Psoas muscle (tissue), 8 donors: ENCODE measurements around the gene DAO. TPM values are rescaled to one million over a fixed set of nuclear protein-coding genes. Genes with fewer than 3 reads are reported as not detected.

Experiments
- ATAC-seq, 4 donors: fragments of 200-7000 bp; cut with Tn5 transposase; one replicate each; pipeline ENCODE4 v1.9.1; 2020; ENCODE audit warnings: moderate library complexity in 3 of 4, mild to moderate bottlenecking in 2 of 4
- DNase-seq, 2 donors: peaks; one replicate each; pipeline ENCODE4 v3.0.0-alpha.2; 2020
- H3K27ac ChIP-seq: fragments of 200-600 bp; one replicate; pipeline ENCODE4 v1.8.0; 2022
- H3K27me3 ChIP-seq, 3 donors: fragments of 200-600 bp in 1 of 3; one replicate each; pipeline versions ENCODE4 v1.6.1 to v1.8.0; 2013 to 2022; ENCODE audit warnings: low read length in 2 of 3, mild to moderate bottlenecking in 2 of 3, moderate library complexity in 1 of 3; ENCODE audit not compliant: insufficient read depth in 3 of 3
- H3K36me3 ChIP-seq, 2 donors: fragments of 200-600 bp in 1 of 2; one replicate each; pipeline versions ENCODE4 v1.6.1 to v1.8.0; 2013 to 2022; ENCODE audit warnings: low read depth in 1 of 2, mild to moderate bottlenecking in 1 of 2, moderate library complexity in 1 of 2; ENCODE audit not compliant: insufficient read depth in 1 of 2
- H3K4me1 ChIP-seq: fragments of 200-600 bp; one replicate; pipeline ENCODE4 v1.8.0; 2022
- H3K4me3 ChIP-seq: fragments of 200-600 bp; one replicate; pipeline ENCODE4 v1.8.0; 2022; ENCODE audit warnings: mild to moderate bottlenecking
- H3K9me3 ChIP-seq: fragments of 200-600 bp; one replicate; pipeline ENCODE4 v1.8.0; 2022
- CTCF ChIP-seq: fragments of 200-600 bp; IDR thresholded peaks from one replicate; pipeline ENCODE4 v1.8.0; 2022; ENCODE audit warnings: antibody characterized with exemption
- WGBS, 3 donors: extraction: QIAGEN DNeasy Blood & Tissue Kit; methylation state at CpG; one replicate each; pipeline versions ENCODE4 v1.1.6 to v1.1.7; 2013; 5-methylcytosine and 5-hydroxymethylcytosine counted together
- intact Hi-C, 2 donors: fragments of 100-400 bp; cut with DNase I; formaldehyde crosslinking; loops; one replicate each; pipeline versions ENCODE4 v1.11.0 to v1.14.2; 2022
- polyA plus RNA-seq, 3 donors: library from polyadenylated mRNA; stranded (reverse); fragments of 200-250 nt; gene quantifications; one replicate each; pipeline ENCODE4 v1.2.3, GENCODE V29; 2013
- total RNA-seq, 4 donors: library from RNA; stranded (reverse); fragmentation: NEBNext Ultra II Directional in 2 of 4; extraction: Animal tissue kit (Norgen Biotek cat#: 25700) in 2 of 4; gene quantifications; one replicate each; pipeline versions ENCODE4 v1.2.1 to v1.2.4, GENCODE V29; 2021 to 2023
- donor health status: healthy with polysubstance abuse.
- donor health status: DM: no; HTN: no; CAD: no; lungs with moderate emphysema.
- donor health status: Bipolar disorder and iron deficiency.
- donor health status: healthy.
- donor health status: DM: yes; HTN: yes; CAD: no.
- donor health status: DM: no; HTN: no; CAD: no.
- donor health status: DM: no; HTN: no; CAD: no.
- donor health status: DM: yes; HTN: yes; CAD: no.

Gene DAO
- total and polyA plus RNA-seq, 7 donors, result not detected

GRCh38 chr12:108875280-108875679, 4.6 kb upstream of the DAO start:
- Histone ChIP-seq H3K4me1 (no peaks in the 10 kb centered on the region), H3K27me3 (no peaks in the 10 kb centered on the region), H3K27ac (no peak overlapping the region), H3K9me3 (no peaks in the 10 kb centered on the region), H3K36me3 (no peaks in the 10 kb centered on the region), H3K4me3 (no peak overlapping the region)
- intact Hi-C loops, result loop anchor here in 1 of 2 donors (5.0 kb wide), 1 partner anchor 72 kb away; no protein-coding TSS in a partner anchor
- ATAC-seq (no peak), DNase-seq (no peak)
- no peak for TF ChIP-seq CTCF
- WGBS, 3 donors, result 23 to 29% (median 26%) methylated on average over 1 of the region's 1 CpG

- H3K27ac ChIP-seq, result no peak overlapping the region
- DNase-seq (no peak), ATAC-seq (no peak)
- H3K4me1 ChIP-seq, result no peaks in the 10 kb centered on the region
- WGBS, 3 donors, result 77 to 82% (median 80%) methylated on average over 3 of the region's 3 CpGs
- H3K4me3 ChIP-seq, result no peak overlapping the region
- no peak for TF ChIP-seq CTCF
- H3K9me3 ChIP-seq, result no peaks in the 10 kb centered on the region
- no peaks in the 10 kb centered on the region for H3K27me3 ChIP-seq
- intact Hi-C loops, result loop anchor here in 1 of 2 donors (5.0 kb wide), 1 partner anchor 71 kb away; no protein-coding TSS in a partner anchor
- H3K36me3 ChIP-seq, result no peaks in the 10 kb centered on the region
These were observed 4.1 kb upstream of the DAO start for GRCh38 chr12:108875682-108876361.

- H3K4me3 ChIP-seq, result no peak overlapping the region
- H3K36me3 ChIP-seq, result no peaks in the 10 kb centered on the region
- no peaks in the 10 kb centered on the region for H3K9me3 ChIP-seq
- WGBS, 3 donors, result 91 to 94% (median 91%) methylated on average over 3 of the region's 3 CpGs
- H3K27me3 ChIP-seq, result no peaks in the 10 kb centered on the region
- H3K4me1 ChIP-seq, result no peaks in the 10 kb centered on the region
- intact Hi-C loops, result loop anchor here in 1 of 2 donors (5.0 kb wide), 1 partner anchor 71 kb away; no protein-coding TSS in a partner anchor
- no peak for TF ChIP-seq CTCF
- DNase-seq (no peak), ATAC-seq (no peak)
- H3K27ac ChIP-seq, result no peak overlapping the region
These were observed 3.3 kb upstream of the DAO start for GRCh38 chr12:108876550-108876949.

- H3K27ac ChIP-seq, result no peak overlapping the region
- ATAC-seq (no peak), DNase-seq (no peak)
- TF ChIP-seq CTCF, result no peak
- no peaks in the 10 kb centered on the region for H3K9me3 ChIP-seq
- no peaks in the 10 kb centered on the region for H3K36me3 ChIP-seq
- WGBS, 3 donors, result 60 to 66% (median 62%) methylated on average over 3 of the region's 3 CpGs
- H3K4me1 ChIP-seq, result no peaks in the 10 kb centered on the region
- intact Hi-C loops, result no loop called here
- H3K4me3 ChIP-seq, result no peak overlapping the region
- H3K27me3 ChIP-seq, result no peaks in the 10 kb centered on the region
These were observed 2.1 kb downstream of the DAO start for GRCh38 chr12:108881953-108882352.
